GM21737 (cell line): ENCODE measurements around the gene SH3PXD2B.
"Not testable (repeated sequence)": the region's sequence is repeated elsewhere in the genome, so short reads cannot be mapped to it uniquely, and the experiment has no call there.

Experiments used
- ATAC-seq: cut with Tn5 transposase; IDR thresholded peaks from one replicate; pipeline ENCODE4 v1.9.1; 2021; ENCODE audit warnings: mild to moderate bottlenecking, moderate library complexity; ENCODE audit not compliant: unreplicated experiment

The SH3PXD2B gene

GRCh38 chr5:172486451-172486850 is 32.1 kb upstream of the SH3PXD2B start:
- ATAC-seq, result no peak

- no peak for ATAC-seq
These were observed 31.3 kb upstream of the SH3PXD2B start for GRCh38 chr5:172485511-172486202.

GRCh38 chr5:172484664-172485063 is 30.3 kb upstream of the SH3PXD2B start:
- ATAC-seq, result no peak

- no peak for ATAC-seq
These were observed 28.1 kb upstream of the SH3PXD2B start for GRCh38 chr5:172482156-172483020.

GRCh38 chr5:172481011-172481800 is 26.9 kb upstream of the SH3PXD2B start:
- ATAC-seq, result no peak

- ATAC-seq, result no peak
These were observed 25.4 kb upstream of the SH3PXD2B start for GRCh38 chr5:172479784-172480115.

GRCh38 chr5:172479034-172479783 is 24.9 kb upstream of the SH3PXD2B start:
- ATAC-seq, result no peak

- not testable (repeated sequence) for ATAC-seq
These were observed 24.3 kb upstream of the SH3PXD2B start for GRCh38 chr5:172478695-172479033.

GRCh38 chr5:172478256-172478655 is 23.9 kb upstream of the SH3PXD2B start:
- ATAC-seq, result no peak

GRCh38 chr5:172477466-172477865 is 23.1 kb upstream of the SH3PXD2B start:
- ATAC-seq, result no peak

- no peak for ATAC-seq
These were observed 20.0 kb upstream of the SH3PXD2B start for GRCh38 chr5:172474293-172474692.

- ATAC-seq, result no peak
These were observed 19.1 kb upstream of the SH3PXD2B start for GRCh38 chr5:172473427-172473826.

- no peak for ATAC-seq
These were observed 15.4 kb upstream of the SH3PXD2B start for GRCh38 chr5:172469697-172470096.

GRCh38 chr5:172466062-172466461 is 11.7 kb upstream of the SH3PXD2B start:
- ATAC-seq, result no peak

- no peak for ATAC-seq
These were observed 8.7 kb upstream of the SH3PXD2B start for GRCh38 chr5:172463031-172463430.

- no peak for ATAC-seq
These were observed 5.4 kb upstream of the SH3PXD2B start for GRCh38 chr5:172459783-172460165.

GRCh38 chr5:172458976-172459782 is 4.9 kb upstream of the SH3PXD2B start:
- no peak for ATAC-seq

- no peak for ATAC-seq
These were observed 1.9 kb upstream of the SH3PXD2B start for GRCh38 chr5:172456076-172456722.

- ATAC-seq, result no peak
These were observed 1.3 kb upstream of the SH3PXD2B start for GRCh38 chr5:172455511-172456061.

GRCh38 chr5:172455087-172455381 is 709 bp upstream of the SH3PXD2B start:
- no peak for ATAC-seq
